Measurements from ENCODE around the gene ST7L. TPM values are rescaled to one million over a fixed set of nuclear protein-coding genes. Genes with fewer than 3 reads are reported as not detected.
"Not testable (repeated sequence)": the region's sequence is repeated elsewhere in the genome, so short reads cannot be mapped to it uniquely, and the experiment has no call there.

Gene ST7L
- total RNA-seq, 1 donor from 2014 or later = 20.9 TPM

- DNase-seq = not testable (repeated sequence)
Observed at GRCh38 chr1:112487686-112488085, 131.3 kb downstream of the ST7L start.

GRCh38 chr1:112486063-112486462, 132.9 kb downstream of the ST7L start:
- not testable (repeated sequence) for DNase-seq

GRCh38 chr1:112478314-112478713, 140.6 kb downstream of the ST7L start:
- DNase-seq = no peak

- DNase-seq = no peak
Observed at GRCh38 chr1:112477550-112477949, 141.4 kb downstream of the ST7L start.

Small RNA genes lying within 50 kb of the gene (small RNA-seq; reads per million reads assigned to genes)
- not detected for gene RNU7-70P (ENCODE audit: low replicate concordance)

Other genes with a start within 250 kb of the ST7L start
- gene CTTNBP2NL, start 222.9 kb downstream of the ST7L start, total RNA-seq = 16.7 TPM
- gene WNT2B, start 110.2 kb downstream of the ST7L start, total RNA-seq = 4.7 TPM
- 147 TPM for gene CAPZA1, start 691 bp upstream of the ST7L start, total RNA-seq
- 36.7 TPM for gene MOV10, start 55.5 kb upstream of the ST7L start, total RNA-seq
- gene RHOC, start 88.0 kb upstream of the ST7L start, total RNA-seq = 108 TPM
- gene PPM1J, start 96.2 kb upstream of the ST7L start, total RNA-seq = 0.59 TPM